Superior temporal gyrus (tissue), 1 donor: ENCODE data around the gene PFN1.
A peak's percentile ranks its signal among the peaks of the same experiment; 100 is the strongest.
"Not testable (repeated sequence)": the region's sequence is repeated elsewhere in the genome, so short reads cannot be mapped to it uniquely, and the experiment has no call there.

Experiments used
- DNase-seq: peaks from one replicate; pipeline ENCODE4 v3.0.0-alpha.2; 2016; ENCODE audit errors: extremely low spot score

The PFN1 gene

GRCh38 chr17:4921320-4921719 lies 27.0 kb downstream of the PFN1 start:
- DNase-seq: no peak

GRCh38 chr17:4920351-4921048 lies 27.8 kb downstream of the PFN1 start:
- DNase-seq: no peak

GRCh38 chr17:4919511-4920047 lies 28.8 kb downstream of the PFN1 start:
- no peak for DNase-seq

GRCh38 chr17:4914551-4914950 lies 33.8 kb downstream of the PFN1 start:
- not testable (repeated sequence) for DNase-seq

- no peak for DNase-seq
Measured at GRCh38 chr17:4913994-4914393, 34.3 kb downstream of the PFN1 start.

- DNase-seq: peak; percentile 86
Measured at GRCh38 chr17:4908711-4909496, 39.4 kb downstream of the PFN1 start.

- no peak for DNase-seq
Measured at GRCh38 chr17:4908301-4908700, 40.0 kb downstream of the PFN1 start.

GRCh38 chr17:4906642-4907041 lies 41.7 kb downstream of the PFN1 start:
- DNase-seq: not testable (repeated sequence)

GRCh38 chr17:4903051-4903818 lies 45.1 kb downstream of the PFN1 start, which contains the start of gene CHRNE:
Gene CHRNE, minus strand, starts transcription at chr17:4903098. Its CDS starts 35 bp downstream, at chr17:4903063.
- DNase-seq: peak; percentile 89

- DNase-seq: no peak
Measured at GRCh38 chr17:4902540-4902939, 45.8 kb downstream of the PFN1 start.

- DNase-seq: no peak
Measured at GRCh38 chr17:4901648-4902344, 46.5 kb downstream of the PFN1 start.

GRCh38 chr17:4901108-4901647 lies 47.2 kb downstream of the PFN1 start:
- no peak for DNase-seq

GRCh38 chr17:4900231-4901107 lies 47.9 kb downstream of the PFN1 start:
- no peak for DNase-seq

GRCh38 chr17:4899341-4900230 lies 48.7 kb downstream of the PFN1 start, which contains the start of gene C17orf107:
Gene C17orf107, plus strand, starts transcription at chr17:4899536. Its CDS starts 227 bp downstream, at chr17:4899763.
- DNase-seq: peak; percentile 27

GRCh38 chr17:4898927-4899326 lies 49.4 kb downstream of the PFN1 start:
- no peak for DNase-seq

- no peak for DNase-seq
Measured at GRCh38 chr17:4898351-4898750, 50.0 kb downstream of the PFN1 start.

GRCh38 chr17:4897785-4898184 lies 50.5 kb downstream of the PFN1 start:
- no peak for DNase-seq

- DNase-seq: no peak
Measured at GRCh38 chr17:4897198-4897687, 51.1 kb downstream of the PFN1 start.
